Measurements from ENCODE around the gene TSHZ3.

TSHZ3 gene

DNA sequence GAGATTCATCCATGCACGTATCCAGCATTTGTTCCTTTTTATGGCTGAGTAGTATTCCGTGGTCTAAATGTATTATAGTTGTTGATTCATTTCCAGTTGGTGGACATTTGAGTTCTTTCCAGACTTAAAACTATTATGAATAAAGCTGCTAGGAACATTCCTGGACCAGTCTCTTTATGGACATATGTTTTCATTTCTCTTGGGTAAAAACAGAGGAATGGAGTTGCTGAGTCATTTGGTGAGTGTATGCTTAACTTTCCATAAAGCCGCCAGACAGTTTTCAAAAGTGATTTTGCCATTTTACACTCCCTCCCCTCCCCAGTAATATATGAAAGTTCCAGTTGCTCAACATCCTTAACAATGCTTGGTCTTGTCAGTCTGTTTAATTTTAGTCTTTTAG, 116.4 kb downstream of the TSHZ3 start:
- H3K4me3 ChIP-seq (ENCODE audit: control insufficient read depth, low read depth, low read length), result no peak overlapping the region
- peak; percentile 98 for DNase-seq (ENCODE audit: low read depth)
- TF ChIP-seq, protein P1, sequence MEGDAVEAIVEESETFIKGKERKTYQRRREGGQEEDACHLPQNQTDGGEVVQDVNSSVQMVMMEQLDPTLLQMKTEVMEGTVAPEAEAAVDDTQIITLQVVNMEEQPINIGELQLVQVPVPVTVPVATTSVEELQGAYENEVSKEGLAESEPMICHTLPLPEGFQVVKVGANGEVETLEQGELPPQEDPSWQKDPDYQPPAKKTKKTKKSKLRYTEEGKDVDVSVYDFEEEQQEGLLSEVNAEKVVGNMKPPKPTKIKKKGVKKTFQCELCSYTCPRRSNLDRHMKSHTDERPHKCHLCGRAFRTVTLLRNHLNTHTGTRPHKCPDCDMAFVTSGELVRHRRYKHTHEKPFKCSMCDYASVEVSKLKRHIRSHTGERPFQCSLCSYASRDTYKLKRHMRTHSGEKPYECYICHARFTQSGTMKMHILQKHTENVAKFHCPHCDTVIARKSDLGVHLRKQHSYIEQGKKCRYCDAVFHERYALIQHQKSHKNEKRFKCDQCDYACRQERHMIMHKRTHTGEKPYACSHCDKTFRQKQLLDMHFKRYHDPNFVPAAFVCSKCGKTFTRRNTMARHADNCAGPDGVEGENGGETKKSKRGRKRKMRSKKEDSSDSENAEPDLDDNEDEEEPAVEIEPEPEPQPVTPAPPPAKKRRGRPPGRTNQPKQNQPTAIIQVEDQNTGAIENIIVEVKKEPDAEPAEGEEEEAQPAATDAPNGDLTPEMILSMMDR (conservative IDR thresholded peaks at IDR 0.05; ENCODE audit: control insufficient read depth, insufficient read depth, low read depth, low read length), result no peak

DNA sequence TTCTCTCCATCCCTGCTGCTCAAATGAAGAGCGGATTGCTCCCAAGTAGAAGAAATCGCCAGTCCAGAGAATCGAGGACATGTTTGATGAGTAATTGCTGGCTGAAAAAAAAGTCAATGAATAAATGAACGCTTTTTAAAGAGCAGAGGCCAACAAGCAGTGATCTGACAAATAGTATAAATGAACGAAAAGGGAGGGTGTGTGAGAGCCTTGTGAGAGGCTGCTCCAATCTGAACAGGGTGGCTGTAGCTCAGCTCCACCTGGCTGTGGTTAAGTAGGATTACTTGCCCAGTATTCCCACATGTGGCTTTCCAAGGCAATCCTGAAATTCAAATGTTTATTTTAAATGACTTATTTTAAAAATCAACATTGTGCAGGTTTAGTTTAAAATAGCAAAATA, 117.1 kb downstream of the TSHZ3 start:
- no peak overlapping the region for H3K4me3 ChIP-seq (ENCODE audit: control insufficient read depth, low read depth, low read length)
- DNase-seq (ENCODE audit: low read depth), result peak; percentile 73
- TF ChIP-seq, protein P1 (conservative IDR thresholded peaks at IDR 0.05; ENCODE audit: control insufficient read depth, insufficient read depth, low read depth, low read length), result peak; percentile 10

- TF ChIP-seq, protein P1 (conservative IDR thresholded peaks at IDR 0.05; ENCODE audit: control insufficient read depth, insufficient read depth, low read depth, low read length), result no peak
- DNase-seq (ENCODE audit: low read depth), result no peak
- H3K4me3 ChIP-seq (ENCODE audit: control insufficient read depth, low read depth, low read length), result no peak overlapping the region
These were observed 118.0 kb downstream of the TSHZ3 start for GRCh38 chr19:31231237-31231636.

DNA sequence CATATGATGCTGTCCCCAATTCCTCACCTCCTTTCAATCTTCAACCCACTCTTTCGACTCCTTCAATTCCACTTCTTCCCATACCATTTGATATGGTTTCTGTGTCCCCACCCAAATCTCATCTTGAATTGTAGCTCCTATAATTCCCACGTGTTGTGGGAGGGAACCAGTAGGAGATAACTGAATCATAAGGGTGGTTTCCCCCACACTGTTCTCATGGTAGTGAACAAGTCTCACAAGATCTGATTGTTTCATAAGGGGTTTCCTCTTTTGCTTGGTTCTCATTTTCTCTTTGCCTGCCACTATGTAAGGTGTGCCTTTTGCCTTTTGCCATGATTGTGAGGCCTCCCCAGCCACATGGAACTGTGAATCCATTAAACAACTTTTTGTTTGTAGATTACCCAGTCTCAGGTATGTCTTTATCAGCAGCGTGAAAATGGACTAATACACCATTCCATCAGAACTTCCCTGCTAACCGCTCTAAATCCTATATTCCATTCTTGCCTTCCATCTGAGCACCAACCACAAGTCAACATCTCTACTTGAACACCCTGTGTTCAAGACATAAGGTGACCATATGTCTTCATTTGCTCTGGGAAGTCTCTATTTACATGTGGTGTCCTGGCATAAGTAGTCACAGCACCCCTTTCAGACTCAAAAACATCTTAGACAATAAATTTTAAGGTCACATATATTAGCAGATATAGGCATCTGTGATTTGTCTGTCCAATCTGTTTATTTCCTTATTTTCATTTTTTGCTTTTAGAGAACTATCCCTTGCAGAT, 122.9 kb downstream of the TSHZ3 start:
- no peak overlapping the region for H3K4me3 ChIP-seq (ENCODE audit: control insufficient read depth, low read depth, low read length)
- peak; percentile 68 for DNase-seq (ENCODE audit: low read depth)
- TF ChIP-seq, protein P1 (conservative IDR thresholded peaks at IDR 0.05; ENCODE audit: control insufficient read depth, insufficient read depth, low read depth, low read length), result no peak
